CD4-positive, alpha-beta T cell treated with Interleukin-17A for 1 hour (primary cell): ENCODE data around the gene PRLR.
"Not testable (repeated sequence)": the region's sequence is repeated elsewhere in the genome, so short reads cannot be mapped to it uniquely, and the experiment has no call there.

Source experiments
- DNase-seq: peaks from one replicate; pipeline ENCODE4 v3.0.0-alpha.2; 2020

PRLR gene

DNA sequence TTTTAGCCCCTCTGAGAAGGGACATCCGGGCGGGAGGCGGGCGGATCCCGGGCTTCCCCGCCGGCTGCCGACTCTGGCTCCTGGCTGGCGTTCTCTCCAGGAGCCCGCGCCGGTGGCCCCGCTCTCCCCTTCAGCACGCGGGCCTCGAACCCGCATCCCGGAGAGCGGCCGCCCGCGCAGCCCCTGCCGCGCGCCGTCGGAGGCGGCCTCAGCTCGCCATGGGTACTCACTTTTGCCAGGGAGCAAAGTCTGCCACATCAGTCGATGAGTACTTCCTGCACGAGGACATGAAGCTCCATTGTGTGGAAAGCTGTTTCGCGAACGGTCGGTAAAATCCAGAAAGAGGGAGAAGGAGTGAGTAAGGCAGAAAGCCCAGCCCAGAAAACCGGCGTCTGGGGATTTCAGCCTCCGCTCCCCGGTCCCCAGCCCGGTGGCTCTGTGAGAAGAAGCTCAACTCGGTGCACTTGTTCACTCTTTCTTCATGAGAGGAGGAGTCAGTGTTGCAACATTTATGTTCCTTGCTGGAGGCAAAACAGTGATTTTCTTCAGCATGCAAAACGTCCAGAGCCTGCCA, at the start of gene PRLR:
TSS of gene PRLR (minus strand) at position 450 of the 574 bp plus-strand sequence. CDS start 140,867 bp downstream, outside the sequence.
- DNase-seq, result no peak

DNA sequence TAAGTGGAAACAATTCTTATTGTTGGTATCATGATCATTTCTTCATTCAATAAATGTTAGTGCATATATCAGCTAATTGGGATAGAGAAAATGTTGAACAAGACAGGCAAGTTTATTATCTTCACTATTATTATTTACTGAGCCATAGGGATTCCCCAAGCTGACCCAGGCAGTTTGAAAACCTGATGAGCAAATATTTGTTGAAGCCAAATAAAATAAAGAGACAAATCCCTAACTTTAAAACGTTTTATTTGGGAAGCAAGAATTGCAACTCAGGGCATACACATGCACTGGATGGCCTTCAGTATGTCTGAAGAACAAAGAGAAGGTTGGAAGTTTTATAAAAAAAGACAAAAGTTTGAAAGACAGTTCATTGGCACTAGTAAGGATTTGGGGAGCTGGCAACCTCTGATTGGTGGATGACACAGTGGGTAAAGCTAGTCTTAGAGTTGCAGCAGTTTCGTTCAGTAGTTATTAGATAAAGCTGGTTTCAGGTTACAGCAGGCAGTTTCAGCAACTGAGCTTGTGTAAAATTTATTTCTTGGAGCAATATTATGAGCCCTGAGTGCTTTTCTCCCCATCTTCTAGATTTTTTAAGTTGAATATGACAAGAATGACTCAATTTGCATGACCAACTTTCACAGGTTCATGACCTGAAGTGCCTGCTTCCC, 44.7 kb upstream of the PRLR start:
- no peak for DNase-seq

DNA sequence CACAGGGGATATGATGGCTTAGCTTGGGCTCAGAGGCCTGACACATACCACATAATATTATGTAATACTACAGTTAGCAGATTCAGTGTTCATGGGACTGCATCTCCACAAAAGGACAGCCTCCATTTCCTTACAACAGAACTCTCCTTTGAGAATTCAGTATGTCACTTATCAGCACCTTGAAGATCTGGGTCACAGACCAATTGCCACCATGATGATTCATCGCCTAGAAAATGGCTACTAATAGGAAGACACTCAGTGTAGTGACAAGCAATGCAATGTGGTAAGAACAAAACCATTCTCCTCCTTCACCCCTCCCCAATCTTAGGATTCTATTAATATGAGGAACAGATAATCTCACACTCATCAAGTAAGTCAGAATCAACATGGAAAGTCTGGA, 38.7 kb upstream of the PRLR start:
- DNase-seq, result no peak

DNA sequence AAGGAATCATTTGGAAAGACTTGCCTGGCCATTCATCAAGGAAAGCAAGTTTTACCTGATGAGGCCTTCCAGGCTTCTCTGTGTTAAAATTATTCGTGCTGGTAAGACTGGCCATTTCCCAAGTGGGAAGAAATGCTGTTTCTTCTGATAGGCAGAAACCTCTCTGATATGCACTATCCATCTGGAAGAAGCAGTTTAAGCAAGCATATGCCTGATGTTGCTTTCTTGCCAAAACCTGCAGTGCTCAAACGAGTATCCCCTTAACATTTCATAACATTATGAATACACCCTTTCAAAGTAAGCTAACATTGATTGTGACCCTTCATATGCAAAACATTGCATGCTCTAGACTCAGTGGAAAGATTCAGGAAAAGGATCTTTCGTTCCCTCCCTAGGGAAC, 36.0 kb upstream of the PRLR start:
- no peak for DNase-seq

DNA sequence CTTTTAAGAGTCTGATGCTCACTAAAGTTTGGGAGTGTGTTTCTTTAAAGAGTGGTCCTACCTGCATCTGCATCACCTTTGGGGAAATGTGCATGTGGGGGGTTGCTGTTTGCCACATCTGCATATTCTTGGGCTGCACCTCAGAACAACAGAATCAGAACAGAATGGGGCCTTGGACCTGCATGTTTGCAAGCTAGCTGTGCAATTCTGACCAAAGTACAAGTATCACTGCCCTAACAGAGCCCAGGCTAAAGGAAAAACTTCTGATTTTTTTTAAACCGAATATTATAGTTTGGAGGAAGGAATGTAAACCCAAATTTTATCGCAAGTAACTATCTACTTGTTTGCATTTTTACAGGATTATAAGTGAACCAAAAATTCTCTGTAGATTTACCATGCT, 34.2 kb upstream of the PRLR start:
- no peak for DNase-seq

DNA sequence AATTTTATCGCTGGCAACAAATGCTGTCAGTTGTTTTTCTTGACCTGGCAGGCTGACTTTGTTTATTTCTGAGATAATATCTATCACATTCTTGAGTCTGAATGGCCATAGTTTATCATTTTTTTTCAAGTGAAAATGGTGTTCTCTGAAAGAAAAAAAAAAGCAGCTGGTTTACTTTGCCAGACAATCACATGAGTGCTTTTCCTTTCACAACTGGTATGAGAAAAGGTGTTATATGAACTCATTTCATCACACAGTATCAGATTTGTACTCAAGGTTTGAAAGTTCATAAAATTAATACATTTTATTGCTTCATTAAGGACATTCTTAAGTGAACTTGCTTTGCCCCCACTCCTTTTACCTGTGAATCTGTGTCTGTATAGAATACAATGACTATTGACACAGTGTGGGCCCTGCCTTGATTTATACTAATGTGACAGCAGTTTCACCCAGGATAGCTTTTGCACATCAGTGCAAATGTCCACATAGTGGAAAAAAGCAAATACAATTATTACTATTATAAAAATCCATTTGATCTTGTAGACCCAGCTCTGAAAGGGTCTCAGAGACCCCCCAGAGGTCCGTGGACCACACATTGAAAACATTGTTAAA, 33.1 kb upstream of the PRLR start:
- no peak for DNase-seq

DNA sequence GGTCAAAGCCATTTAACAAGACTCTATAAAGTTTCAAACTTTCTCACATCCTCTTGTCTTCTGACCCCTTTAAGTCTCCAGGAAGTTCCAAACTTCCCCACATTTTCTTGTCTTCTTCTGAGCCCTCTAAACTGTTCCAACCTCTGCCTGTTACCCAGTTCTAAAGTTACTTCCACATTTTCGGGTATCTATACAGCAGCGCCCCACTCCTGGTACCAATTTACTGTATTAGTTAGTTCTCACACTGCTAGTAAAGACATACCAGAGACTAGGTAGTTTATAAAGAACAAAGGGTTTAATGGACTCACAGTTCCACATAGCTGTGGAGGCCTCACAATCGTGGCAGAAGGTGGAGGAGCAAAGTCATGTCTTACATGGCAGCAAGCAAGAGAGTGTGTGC, 23.3 kb upstream of the PRLR start:
- DNase-seq, result no peak

DNA sequence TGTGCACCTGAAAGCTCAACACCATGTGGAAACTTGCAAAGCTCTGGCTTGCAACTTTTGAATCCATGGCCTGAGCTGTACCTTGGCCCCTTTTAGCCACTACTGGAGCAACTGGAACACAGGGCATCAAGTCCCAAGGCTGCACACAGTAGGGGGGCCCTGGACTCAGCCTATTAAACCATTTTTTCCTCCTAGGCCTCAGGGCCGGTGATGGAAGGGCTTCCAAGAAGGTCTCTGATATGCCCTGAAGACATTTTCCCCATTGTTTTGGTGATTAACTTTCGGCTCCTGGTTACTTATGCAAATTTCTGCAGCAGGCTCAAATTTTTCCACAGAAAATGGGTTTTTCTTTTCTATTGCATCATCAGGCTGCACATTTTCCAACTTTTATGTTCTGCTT, 22.7 kb upstream of the PRLR start:
- no peak for DNase-seq

DNA sequence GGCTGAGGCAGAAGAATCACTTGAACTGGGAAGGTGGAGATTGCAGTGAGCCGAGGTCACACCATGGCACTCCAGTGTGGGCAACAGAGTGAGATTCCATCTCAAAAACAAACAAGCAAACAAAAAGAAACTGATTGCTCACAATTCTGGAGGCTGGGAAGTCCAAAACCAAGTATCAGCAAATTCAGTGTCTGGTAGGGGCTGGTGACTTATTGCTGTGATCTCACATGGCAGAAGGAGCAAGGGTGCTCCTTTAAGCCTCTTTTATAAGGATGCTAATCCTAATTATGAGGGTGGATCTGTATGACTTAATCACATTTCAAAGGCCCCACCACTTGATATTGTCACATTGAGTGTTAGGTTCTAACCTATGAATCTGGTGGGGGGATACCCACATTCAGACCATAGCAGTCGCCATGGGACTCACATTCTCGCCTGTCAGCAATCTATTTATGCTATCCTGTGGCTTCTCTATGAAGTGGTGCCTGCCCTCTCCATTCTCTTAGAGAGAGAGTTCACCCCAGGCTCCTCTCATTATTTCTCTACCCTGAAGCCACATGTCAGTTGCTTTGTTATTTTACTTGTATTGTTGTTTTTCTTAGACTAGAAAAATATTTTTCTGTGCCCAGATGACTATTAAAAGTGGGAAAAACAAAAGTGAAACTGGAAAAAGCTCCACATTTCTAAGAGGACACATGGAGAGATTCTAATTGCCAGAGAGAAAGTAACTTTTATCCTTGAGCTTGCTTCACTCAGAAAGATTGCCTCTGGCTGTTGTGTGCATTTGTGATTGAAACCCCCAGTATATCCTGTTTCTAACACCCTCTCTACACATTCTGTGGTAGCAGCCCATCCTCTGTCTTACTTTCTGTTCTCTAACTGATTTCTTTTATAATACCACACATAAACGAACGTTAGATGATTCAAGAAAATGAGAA, 18.8 kb upstream of the PRLR start:
- DNase-seq, result no peak

DNA sequence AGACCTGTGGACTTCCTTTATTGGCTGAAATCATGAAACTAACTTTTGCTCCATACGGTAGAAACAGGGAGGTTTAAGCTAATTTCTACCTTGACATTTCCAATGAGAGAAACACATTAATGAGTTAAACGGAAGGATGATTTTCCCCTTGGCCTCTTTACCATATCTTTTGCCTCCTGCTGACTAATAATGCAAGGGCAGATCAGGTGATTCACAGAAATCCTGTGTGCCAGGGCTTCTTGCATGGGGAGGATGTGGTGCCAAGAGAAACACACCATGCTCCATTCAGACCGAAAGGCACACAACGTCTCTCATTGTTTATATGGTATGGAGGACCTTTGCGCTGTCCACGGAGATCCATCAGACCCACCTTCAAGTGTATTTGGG, 17.4 kb upstream of the PRLR start:
- no peak for DNase-seq

DNA sequence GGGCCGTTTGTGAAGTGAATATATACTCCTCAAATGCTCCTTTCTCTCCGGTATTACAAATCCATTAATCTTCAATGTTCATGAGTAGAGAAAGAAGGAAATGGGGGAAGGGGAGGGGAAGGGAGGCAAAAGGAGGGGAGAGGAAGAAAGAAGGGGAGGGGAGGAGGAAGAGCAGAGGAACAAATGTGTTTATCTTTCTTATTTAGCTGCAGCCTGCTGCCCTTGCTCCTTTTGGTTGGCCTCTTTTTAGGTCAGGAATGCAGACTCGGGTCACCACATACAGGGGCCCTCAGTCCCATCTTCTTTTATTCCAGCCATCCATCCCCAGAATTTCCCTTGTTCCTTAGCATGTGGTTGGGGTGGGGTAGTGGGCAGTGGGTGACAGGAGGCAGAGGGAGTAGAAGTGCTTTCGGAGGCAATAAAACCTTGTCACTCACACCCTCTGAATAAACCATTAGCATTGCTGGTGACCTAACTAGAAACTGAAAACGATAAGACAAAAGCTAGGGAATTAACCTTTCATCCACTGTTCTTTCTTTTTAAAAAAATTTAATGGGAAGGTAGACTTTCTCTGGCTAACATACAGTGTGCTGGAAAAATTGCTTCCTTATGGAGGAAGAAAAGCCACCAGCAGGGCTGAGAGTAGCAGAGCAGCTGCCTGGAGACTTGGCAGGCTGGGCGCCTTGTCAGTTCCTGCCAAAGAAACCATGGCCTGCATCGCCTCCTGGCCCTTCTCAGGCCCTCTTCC, 16.8 kb upstream of the PRLR start:
- DNase-seq, result no peak

DNA sequence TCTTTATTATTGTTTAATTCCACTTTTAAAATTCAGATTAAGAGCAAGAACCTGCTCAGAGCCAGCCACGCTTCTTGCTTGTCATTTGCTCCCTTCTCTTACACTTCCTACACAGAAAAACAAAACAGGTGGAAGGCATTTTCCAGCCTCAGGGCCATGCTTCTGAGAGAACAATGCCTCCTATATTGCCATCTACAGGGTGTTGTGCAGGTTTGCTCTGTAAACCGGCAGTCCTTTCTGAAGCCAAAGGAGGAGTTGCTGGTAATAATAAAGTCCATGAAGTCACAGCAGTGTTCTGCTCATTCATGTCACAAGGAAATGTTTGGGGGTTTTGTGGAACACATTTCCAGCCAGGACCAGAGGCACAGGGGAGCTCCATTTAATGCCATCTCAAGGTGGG, 16.1 kb upstream of the PRLR start:
- DNase-seq, result no peak

DNA sequence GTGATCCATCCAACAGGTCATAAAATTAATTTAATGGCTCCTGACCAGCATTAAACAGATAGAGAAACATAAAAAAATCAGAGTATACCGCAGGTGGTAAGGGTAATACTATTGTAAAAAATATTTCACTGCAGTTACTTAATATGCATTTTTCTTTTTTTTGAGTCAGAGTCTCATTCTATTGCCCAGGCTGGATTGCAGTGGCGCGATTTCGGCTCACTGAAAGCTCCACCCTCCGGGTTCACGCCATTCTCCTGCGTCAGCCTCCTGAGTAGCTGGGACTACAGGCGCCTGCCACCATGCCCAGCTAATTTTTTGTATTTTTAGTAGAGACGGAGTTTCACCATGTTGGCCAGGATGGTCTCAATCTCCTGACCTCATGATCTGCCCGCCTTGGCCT, 15.1 kb upstream of the PRLR start:
- DNase-seq, result not testable (repeated sequence)

DNA sequence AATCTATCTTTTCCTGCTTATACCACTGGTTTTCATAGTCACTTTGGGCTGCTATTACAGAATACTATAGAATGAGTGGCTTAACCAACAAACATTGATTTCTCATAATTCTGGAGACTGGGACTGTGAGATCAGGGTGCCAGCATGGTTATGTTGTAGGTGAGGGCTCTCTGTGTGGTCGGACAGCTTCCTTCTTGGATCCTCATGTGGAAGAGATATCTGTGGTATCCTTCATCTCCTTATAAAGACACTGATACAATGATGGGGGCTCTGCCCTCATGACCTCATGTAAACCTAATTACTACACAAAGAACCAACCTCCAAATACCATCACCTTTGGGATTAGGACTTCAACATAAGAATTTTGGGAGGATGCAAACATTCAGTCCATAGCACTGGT, 13.9 kb upstream of the PRLR start:
- DNase-seq, result no peak

DNA sequence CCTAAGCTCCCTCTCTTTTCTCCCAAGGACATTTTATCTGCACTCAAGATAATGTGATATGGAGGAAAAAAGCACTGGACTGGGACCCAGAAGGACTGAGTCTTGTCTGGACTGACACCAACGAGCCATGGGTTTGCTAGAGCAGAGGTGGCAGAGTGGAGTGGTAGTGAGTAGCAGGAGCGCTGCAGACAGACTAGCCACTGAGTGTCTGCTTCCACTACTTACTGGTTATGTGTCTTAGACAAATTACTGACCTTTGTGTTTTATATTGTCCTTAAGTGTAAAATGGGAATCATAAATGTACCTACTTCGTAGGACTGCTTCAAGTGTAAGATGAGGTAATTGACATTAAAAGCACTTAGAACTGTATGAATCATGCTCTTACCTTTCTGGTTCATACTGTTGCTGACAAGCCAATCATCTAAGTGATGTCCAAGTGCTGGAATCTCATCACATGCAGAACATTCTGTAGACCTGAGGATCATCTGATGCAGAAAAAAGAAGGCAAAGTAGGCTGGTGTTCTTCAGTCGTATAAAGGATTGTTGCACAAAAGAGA, 12.5 kb upstream of the PRLR start:
- no peak for DNase-seq

DNA sequence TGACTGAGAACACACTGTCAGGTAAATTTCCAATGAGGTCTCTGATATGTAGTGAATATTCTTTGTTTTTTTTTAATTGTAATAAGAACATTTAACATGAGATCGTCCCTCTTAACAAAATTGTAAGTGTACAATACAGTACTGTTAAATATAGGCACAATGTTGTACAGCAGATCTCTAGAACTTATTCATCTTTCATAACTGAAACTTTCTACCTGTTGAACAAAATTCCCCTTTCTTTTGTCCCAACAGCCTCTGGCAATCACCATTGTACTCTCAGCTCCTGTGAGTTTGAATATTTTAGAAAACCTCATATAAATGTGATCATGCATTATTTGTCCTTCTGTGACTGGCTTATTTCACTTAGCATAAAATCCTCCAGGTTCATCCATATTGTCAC, 10.6 kb upstream of the PRLR start:
- DNase-seq, result no peak

DNA sequence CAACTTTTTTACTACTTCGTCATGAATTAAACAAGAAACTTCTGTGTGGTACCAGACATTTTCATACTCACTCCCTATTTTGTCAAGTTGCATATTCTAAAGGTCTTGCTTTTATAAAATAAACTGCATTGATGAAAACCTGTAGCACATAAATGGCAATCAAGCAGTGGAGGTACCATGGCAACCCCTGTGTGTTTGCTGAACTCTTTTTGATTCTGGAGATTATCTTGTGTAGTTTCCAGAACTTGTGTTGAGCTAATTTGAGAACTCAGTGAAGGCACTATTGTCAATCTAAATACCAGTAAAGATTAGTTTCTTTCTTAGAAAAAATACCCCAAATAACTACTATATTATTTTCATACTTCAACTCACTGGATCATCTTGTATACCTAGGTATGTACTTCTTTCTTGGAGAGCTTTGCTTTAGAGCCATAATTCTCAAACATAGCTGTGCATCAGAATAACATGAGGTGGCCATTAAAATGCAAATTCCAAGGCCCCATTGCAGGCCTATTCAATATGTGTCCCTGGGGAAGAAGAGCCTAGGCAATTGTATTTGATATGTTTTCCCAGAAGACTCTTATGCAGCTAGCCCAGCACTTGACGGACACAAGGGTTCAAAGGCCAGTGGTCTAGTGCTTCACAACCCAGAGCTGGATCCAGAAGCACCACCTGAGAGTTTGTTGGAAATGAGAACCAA, 9.8 kb upstream of the PRLR start:
- no peak for DNase-seq

DNA sequence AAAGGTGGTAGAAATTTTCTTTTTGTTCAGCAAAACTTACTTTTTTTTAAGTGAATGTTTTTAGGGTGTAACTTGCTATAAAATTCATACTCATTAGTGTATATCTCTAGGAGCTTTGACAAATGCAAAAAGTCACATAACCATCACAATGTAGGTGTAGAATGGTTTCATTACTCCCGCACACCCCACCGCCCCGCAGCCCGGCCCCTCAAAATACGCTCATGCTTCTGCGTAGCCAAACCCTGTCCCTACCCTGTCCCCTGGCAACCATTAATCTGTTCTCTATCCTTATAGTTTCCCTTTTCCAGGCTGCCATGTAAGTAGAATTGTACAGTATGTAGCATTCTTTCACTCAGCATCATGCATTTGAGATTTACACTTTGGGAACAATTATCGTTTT, 9.2 kb upstream of the PRLR start:
- no peak for DNase-seq

DNA sequence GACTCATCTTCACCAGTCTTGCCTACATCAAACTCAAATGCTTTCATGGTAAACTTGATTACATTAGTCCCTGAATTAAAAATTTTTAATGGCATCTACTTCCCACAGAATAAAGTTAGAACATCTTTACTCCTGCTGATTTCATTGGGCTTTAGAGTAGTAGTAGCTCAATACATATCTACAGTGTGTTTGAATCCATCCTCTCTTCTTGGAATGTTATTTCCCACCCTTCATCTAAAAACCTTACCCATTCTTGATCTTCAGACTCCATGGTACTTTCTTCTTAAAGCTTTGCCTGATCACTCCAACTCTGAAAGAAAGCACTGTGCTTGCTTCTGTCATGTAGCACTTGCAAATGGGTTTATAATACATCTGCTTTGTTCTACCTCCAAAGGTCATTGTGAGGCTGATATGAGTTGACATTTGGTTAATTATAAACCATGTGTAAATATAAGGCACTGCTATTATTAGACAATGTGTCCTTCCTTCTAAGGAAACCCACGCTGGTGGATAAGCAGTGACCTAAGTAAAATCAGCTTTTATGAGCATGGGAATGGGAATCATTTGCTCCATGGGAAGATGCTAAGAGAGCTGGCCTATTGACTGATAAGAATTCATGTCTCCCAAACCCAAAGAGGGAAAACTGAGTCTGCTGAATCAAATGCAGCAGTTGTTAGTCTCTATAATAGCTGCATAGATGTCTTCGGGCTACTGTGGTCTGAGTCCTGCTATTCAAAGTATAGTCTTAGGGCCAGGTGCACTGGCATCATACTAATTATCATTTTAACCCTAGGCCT, 7.5 kb upstream of the PRLR start:
- DNase-seq, result no peak

DNA sequence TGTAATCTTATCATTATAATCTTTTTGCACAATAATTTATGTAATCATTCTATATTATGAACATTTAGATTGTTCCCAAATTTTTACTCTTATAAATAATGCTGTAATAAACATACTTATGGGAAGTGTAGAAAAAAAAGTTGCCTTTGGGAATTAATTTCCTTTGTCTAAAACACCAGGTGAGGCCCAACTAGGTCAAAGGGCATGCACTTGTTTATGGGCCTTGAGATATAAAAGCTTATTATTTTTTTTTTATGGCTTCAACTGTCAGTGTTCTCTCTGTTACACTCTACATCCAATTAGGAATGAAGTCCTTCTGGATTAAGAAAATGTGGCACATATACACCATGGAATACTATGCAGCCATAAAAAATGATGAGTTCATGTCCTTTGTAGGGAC, 6.5 kb upstream of the PRLR start:
- no peak for DNase-seq

DNA sequence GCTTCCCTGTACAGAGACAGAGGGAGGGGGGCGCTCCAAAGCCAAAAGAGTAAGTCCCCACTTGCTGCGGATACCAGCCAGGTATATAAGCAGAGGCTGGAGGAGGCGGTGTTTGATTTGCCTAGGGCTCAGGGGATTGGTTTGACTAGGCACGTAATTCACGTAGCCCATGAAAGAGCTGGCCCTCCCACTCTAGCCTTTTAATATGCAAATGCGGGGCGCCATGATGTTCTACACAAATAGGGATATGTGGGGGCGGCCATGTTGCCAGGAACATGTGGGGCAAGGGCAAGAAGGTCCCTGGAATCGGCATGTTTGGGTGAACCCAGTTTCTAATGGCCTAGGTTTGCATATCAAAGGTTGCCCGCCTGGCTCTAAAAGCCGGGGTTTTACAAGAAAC, 3.3 kb upstream of the PRLR start:
- DNase-seq, result no peak
